Caco-2 (cell line): ENCODE results near the gene DACH2. TPM values are rescaled to one million over a fixed set of nuclear protein-coding genes. Genes with fewer than 3 reads are reported as not detected.

ENCODE experiments used
- BruUV-seq: library from RNA; stranded (reverse); fragments of 400-500 nt; replicated peaks from 2 replicates; lab custom pipeline; 2021; lab: Mats Ljungman, UMichigan
- CTCF ChIA-PET: fragments of 300-600 bp; sonication (Branson Sonifier 250); formaldehyde crosslinking; loops from one replicate; lab custom pipeline; 2022; ENCODE audit warnings: antibody characterized with exemption; lab: Charles Lee
- POLR2A ChIA-PET: fragments of 300-600 bp; sonication (Branson Sonifier 250); formaldehyde crosslinking; loops from one replicate; lab custom pipeline; 2022; ENCODE audit warnings: antibody characterized with exemption; lab: Charles Lee
- DNase-seq, 2 experiments: peaks; one replicate each; pipeline versions ENCODE4 v3.0.0 to v3.0.0-alpha.2; 2020 to 2022
- H3K27me3 ChIP-seq: replicated peaks from 2 replicates; pipeline ENCODE4 v1.6.0; 2011; ENCODE audit warnings: low read length; ENCODE audit not compliant: control insufficient read depth, insufficient read depth
- H3K36me3 ChIP-seq: 2 replicates; pipeline ENCODE4 v1.5.1; 2011; ENCODE audit warnings: low read length; ENCODE audit not compliant: control insufficient read depth, insufficient read depth
- H3K4me1 ChIP-seq: fragments of 250-450 bp; sonication (Bioruptor Pico); 2 replicates; pipeline ENCODE4 v1.5.1; 2020; ENCODE audit warnings: mild to moderate bottlenecking
- H3K4me3 ChIP-seq: 2 replicates; pipeline ENCODE4 v1.5.1; 2011; ENCODE audit warnings: low read depth, mild to moderate bottlenecking, control low read depth, low read length
- H3K9me3 ChIP-seq: fragments of 250-450 bp; sonication (Bioruptor Pico); 2 replicates; pipeline ENCODE4 v1.5.1; 2020; ENCODE audit warnings: mild to moderate bottlenecking, moderate library complexity
- H3K27ac Mint-ChIP-seq: one replicate; pipeline ENCODE4 v1.8.0; 2022; ENCODE audit warnings: mixed read lengths; ENCODE audit not compliant: unreplicated experiment
- H3K27me3 Mint-ChIP-seq: one replicate; pipeline ENCODE4 v1.8.0; 2022; ENCODE audit warnings: mixed read lengths; ENCODE audit not compliant: insufficient read depth, unreplicated experiment
- H3K36me3 Mint-ChIP-seq: one replicate; pipeline ENCODE4 v1.8.0; 2022; ENCODE audit warnings: mild to moderate bottlenecking, mixed read lengths; ENCODE audit not compliant: insufficient read depth, unreplicated experiment
- H3K4me1 Mint-ChIP-seq: one replicate; pipeline ENCODE4 v1.8.0; 2022; ENCODE audit warnings: low read depth, mixed read lengths; ENCODE audit not compliant: unreplicated experiment
- H3K4me3 Mint-ChIP-seq: one replicate; pipeline ENCODE4 v1.8.0; 2022; ENCODE audit warnings: mild to moderate bottlenecking, moderate library complexity, mixed read lengths; ENCODE audit not compliant: unreplicated experiment
- H3K9me3 Mint-ChIP-seq: one replicate; pipeline ENCODE4 v1.8.0; 2022; ENCODE audit warnings: mixed read lengths; ENCODE audit not compliant: unreplicated experiment
- CTCF ChIP-seq, 2 experiments: fragments of 200-600 bp in 1 of 2; IDR thresholded peaks; 1 replicate in 1 of 2; 2 replicates in 1 of 2; pipeline versions ENCODE4 v1.5.1 to v1.8.0; 2011 to 2022; ENCODE audit warnings: antibody characterized with exemption in 1 of 2, control low read depth in 1 of 2, inconsistent platforms in 1 of 2, low read depth in 1 of 2, low read length in 1 of 2, mild to moderate bottlenecking in 1 of 2, moderate library complexity in 1 of 2; ENCODE audit not compliant: insufficient read depth in 1 of 2, severe bottlenecking in 1 of 2, unreplicated experiment in 1 of 2
- intact Hi-C: fragments of 100-400 bp; cut with micrococcal nuclease; formaldehyde crosslinking; loops from one replicate; pipeline ENCODE4 v1.10.0; 2022; ENCODE audit not compliant: unreplicated experiment
- total RNA-seq: library from RNA; stranded (reverse); gene quantifications from 2 replicates; pipeline ENCODE4 v1.2.3, GENCODE V29; 2022

DACH2 gene
- total RNA-seq, 1 experiment from 2014 or later = not detected

GRCh38 chrX:86210772-86211171, 62.5 kb downstream of the DACH2 start:
- H3K36me3 Mint-ChIP-seq = no peaks in the 10 kb centered on the region
- no peaks in the 10 kb centered on the region for H3K4me1 Mint-ChIP-seq
- CTCF ChIA-PET = no interaction called here
- TF ChIP-seq CTCF (IDR thresholded peaks at IDR 0.05; ENCODE audit: insufficient read depth in 1 of 2, low read depth in 1 of 2, low read length in 1 of 2, severe bottlenecking in 1 of 2, unreplicated experiment in 1 of 2) = no peak
- peaks cover 3% of the 10 kb centered on the region for H3K27me3 Mint-ChIP-seq
- H3K9me3 Mint-ChIP-seq = no peaks in the 10 kb centered on the region
- Histone ChIP-seq H3K27me3 (no peaks in the 10 kb centered on the region), H3K9me3 (no peaks in the 10 kb centered on the region), H3K4me1 (no peaks in the 10 kb centered on the region), H3K4me3 (no peak overlapping the region), H3K36me3 (no peaks in the 10 kb centered on the region)
- intact Hi-C loops = no loop called here
- POLR2A ChIA-PET = no interaction called here
- no peak overlapping the region for H3K27ac Mint-ChIP-seq
- DNase-seq = no peak
- no peak overlapping the region for H3K4me3 Mint-ChIP-seq
- no TSS peak for BruUV-seq

- no peaks in the 10 kb centered on the region for H3K36me3 ChIP-seq
- H3K27me3 ChIP-seq = no peaks in the 10 kb centered on the region
- H3K4me1 ChIP-seq = no peaks in the 10 kb centered on the region
- no TSS peak for BruUV-seq
- Mint-ChIP-seq H3K9me3 (no peaks in the 10 kb centered on the region), H3K4me1 (no peaks in the 10 kb centered on the region), H3K27ac (no peak overlapping the region), H3K36me3 (no peaks in the 10 kb centered on the region), H3K4me3 (no peak overlapping the region), H3K27me3 (peaks cover 3% of the 10 kb centered on the region)
- CTCF ChIA-PET = no interaction called here
- no peak overlapping the region for H3K4me3 ChIP-seq
- TF ChIP-seq CTCF (IDR thresholded peaks at IDR 0.05; ENCODE audit: insufficient read depth in 1 of 2, low read depth in 1 of 2, low read length in 1 of 2, severe bottlenecking in 1 of 2, unreplicated experiment in 1 of 2) = no peak
- POLR2A ChIA-PET = no interaction called here
- DNase-seq = no peak
- intact Hi-C loops = no loop called here
- no peaks in the 10 kb centered on the region for H3K9me3 ChIP-seq
These were observed 67.0 kb downstream of the DACH2 start for GRCh38 chrX:86215260-86215659.

GRCh38 chrX:86237482-86237881, 89.2 kb downstream of the DACH2 start:
- no peaks in the 10 kb centered on the region for H3K27me3 Mint-ChIP-seq
- BruUV-seq = no TSS peak
- TF ChIP-seq CTCF (IDR thresholded peaks at IDR 0.05; ENCODE audit: insufficient read depth in 1 of 2, low read depth in 1 of 2, low read length in 1 of 2, severe bottlenecking in 1 of 2, unreplicated experiment in 1 of 2) = no peak
- Histone ChIP-seq H3K9me3 (no peaks in the 10 kb centered on the region), H3K4me3 (no peak overlapping the region), H3K27me3 (no peaks in the 10 kb centered on the region), H3K36me3 (no peaks in the 10 kb centered on the region), H3K4me1 (no peaks in the 10 kb centered on the region)
- intact Hi-C loops = no loop called here
- no peaks in the 10 kb centered on the region for H3K4me1 Mint-ChIP-seq
- no peak overlapping the region for H3K27ac Mint-ChIP-seq
- DNase-seq = no peak
- no peaks in the 10 kb centered on the region for H3K36me3 Mint-ChIP-seq
- ChIA-PET POLR2A (no interaction called here), CTCF (no interaction called here)
- H3K9me3 Mint-ChIP-seq = peaks cover 13% of the 10 kb centered on the region
- H3K4me3 Mint-ChIP-seq = no peak overlapping the region
